ENCODE results near the gene UGT1A4.

DNA sequence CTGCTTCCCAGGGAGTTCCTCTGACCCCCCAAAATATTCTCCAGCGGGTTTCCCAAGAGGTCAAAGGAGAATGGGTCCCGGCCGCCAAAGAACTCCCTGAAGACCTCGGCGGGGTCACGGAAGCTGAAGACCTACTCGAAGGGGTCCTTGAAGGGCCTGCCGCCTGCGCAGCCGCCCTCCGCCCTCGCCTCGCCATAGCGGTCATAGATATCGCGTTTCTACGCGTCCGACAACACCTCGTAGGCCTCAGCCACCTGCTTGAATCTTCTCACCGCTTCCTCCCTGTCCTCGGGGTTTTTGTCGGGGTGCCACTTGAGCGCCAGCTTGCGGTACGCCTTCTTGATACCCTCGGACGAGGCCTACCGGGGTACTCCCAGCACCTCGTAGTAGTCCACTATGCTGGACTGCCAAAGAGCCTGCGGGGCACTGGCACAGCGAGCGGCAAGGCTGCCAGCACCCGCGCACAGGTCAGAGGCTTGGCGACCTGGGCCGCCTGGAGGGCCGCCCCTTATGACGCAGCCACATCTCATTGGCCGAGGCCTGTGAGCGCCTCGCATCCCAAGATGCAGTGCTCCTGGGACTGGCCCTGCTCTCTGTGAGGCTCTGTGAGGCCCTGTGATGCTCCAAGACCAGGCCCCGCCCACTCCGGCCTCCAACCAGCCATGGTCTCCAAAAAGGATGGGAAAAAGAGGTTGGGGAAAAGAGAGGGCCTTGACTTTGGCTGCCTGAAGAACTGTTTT lies 36.5 kb downstream of the UGT1A4 start:
- TF ChIP-seq POLR2AphosphoS5 (IDR thresholded peaks at IDR 0.05; ENCODE audit: low read depth, low read length) (no peak), REST (IDR thresholded peaks at IDR 0.05; ENCODE audit: insufficient read depth in 1 of 2, low read depth in 2 of 2, low read length in 2 of 2) (no peak), TAF1 (IDR thresholded peaks at IDR 0.05; ENCODE audit: borderline replicate concordance, insufficient read depth, low read length) (no peak), SIN3A (IDR thresholded peaks at IDR 0.05; ENCODE audit: borderline replicate concordance, insufficient read depth, low read length) (no peak), FOXP2 (optimal IDR thresholded peaks at IDR 0.05; ENCODE audit: borderline replicate concordance, extremely low read depth, extremely low read length, insufficient read depth) (no peak)

Data from PFSK-1 (cell line).